ENCODE results near the gene EPOP.

- TF ChIP-seq CTCF (IDR thresholded peaks at IDR 0.05) (no peak), POLR2A (IDR thresholded peaks at IDR 0.05) (no peak), EP300 (IDR thresholded peaks at IDR 0.05) (no peak)
These were observed 45.3 kb upstream of the EPOP start for GRCh38 chr17:38719943-38720641.
